Calu3 (cell line): Measurements from ENCODE around the gene HS6ST3. TPM values are rescaled to one million over a fixed set of nuclear protein-coding genes. Genes with fewer than 3 reads are reported as not detected.

Experiments used
- BruUV-seq: library from RNA; stranded (reverse); fragments of 400-500 nt; replicated peaks from 2 replicates; lab custom pipeline; 2021; lab: Mats Ljungman, UMichigan
- CTCF ChIA-PET: fragments of 300-600 bp; sonication (Branson Sonifier 250); formaldehyde crosslinking; loops from one replicate; lab custom pipeline; 2022; ENCODE audit warnings: antibody characterized with exemption; lab: Charles Lee
- DNase-seq: peaks from one replicate; pipeline ENCODE4 v3.0.0; 2022
- H3K27ac Mint-ChIP-seq: one replicate; pipeline ENCODE4 v1.8.0; 2022; ENCODE audit warnings: mixed read lengths; ENCODE audit not compliant: unreplicated experiment
- H3K27me3 Mint-ChIP-seq: one replicate; pipeline ENCODE4 v1.8.0; 2022; ENCODE audit warnings: mixed read lengths; ENCODE audit not compliant: unreplicated experiment
- H3K36me3 Mint-ChIP-seq: one replicate; pipeline ENCODE4 v1.8.0; 2022; ENCODE audit warnings: mild to moderate bottlenecking, moderate library complexity, mixed read lengths; ENCODE audit not compliant: insufficient read depth, unreplicated experiment
- H3K4me1 Mint-ChIP-seq: one replicate; pipeline ENCODE4 v1.8.0; 2022; ENCODE audit warnings: mild to moderate bottlenecking, low read depth, mixed read lengths; ENCODE audit not compliant: unreplicated experiment
- H3K4me3 Mint-ChIP-seq: one replicate; pipeline ENCODE4 v1.8.0; 2022; ENCODE audit warnings: mild to moderate bottlenecking, low read depth, moderate library complexity, mixed read lengths; ENCODE audit not compliant: unreplicated experiment
- H3K9me3 Mint-ChIP-seq: one replicate; pipeline ENCODE4 v1.8.0; 2022; ENCODE audit warnings: low read depth, mixed read lengths; ENCODE audit not compliant: unreplicated experiment
- CTCF ChIP-seq: fragments of 200-600 bp; IDR thresholded peaks from one replicate; pipeline ENCODE4 v1.8.0; 2022; ENCODE audit warnings: antibody characterized with exemption; ENCODE audit not compliant: unreplicated experiment
- intact Hi-C: fragments of 100-400 bp; cut with micrococcal nuclease; formaldehyde crosslinking; loops from one replicate; pipeline ENCODE4 v1.10.0; 2022; ENCODE audit not compliant: unreplicated experiment
- total RNA-seq: library from RNA; stranded (reverse); gene quantifications from 2 replicates; pipeline ENCODE4 v1.2.3, GENCODE V29; 2022

The HS6ST3 gene
- total RNA-seq, 1 experiment from 2014 or later: not detected

GRCh38 chr13:96342286-96342685, 252.4 kb downstream of the HS6ST3 start:
- no peaks in the 10 kb centered on the region for H3K9me3 Mint-ChIP-seq
- no peak overlapping the region for H3K27ac Mint-ChIP-seq
- CTCF ChIA-PET: no interaction called here
- H3K4me1 Mint-ChIP-seq: no peaks in the 10 kb centered on the region
- no TSS peak for BruUV-seq
- no peak for DNase-seq
- H3K36me3 Mint-ChIP-seq: no peaks in the 10 kb centered on the region
- intact Hi-C loops: no loop called here
- TF ChIP-seq CTCF: no peak
- no peak overlapping the region for H3K4me3 Mint-ChIP-seq
- no peaks in the 10 kb centered on the region for H3K27me3 Mint-ChIP-seq

- DNase-seq: no peak
- BruUV-seq: no TSS peak
- CTCF ChIA-PET: no interaction called here
- H3K4me1 Mint-ChIP-seq: no peaks in the 10 kb centered on the region
- no peaks in the 10 kb centered on the region for H3K27me3 Mint-ChIP-seq
- no peaks in the 10 kb centered on the region for H3K9me3 Mint-ChIP-seq
- no peak for TF ChIP-seq CTCF
- intact Hi-C loops: no loop called here
- H3K36me3 Mint-ChIP-seq: no peaks in the 10 kb centered on the region
- H3K4me3 Mint-ChIP-seq: no peak overlapping the region
- no peak overlapping the region for H3K27ac Mint-ChIP-seq
Observed at GRCh38 chr13:96342852-96343465, 253.1 kb downstream of the HS6ST3 start.

GRCh38 chr13:96346921-96347320, 257.0 kb downstream of the HS6ST3 start:
- Mint-ChIP-seq H3K9me3 (no peaks in the 10 kb centered on the region), H3K27me3 (no peaks in the 10 kb centered on the region), H3K4me1 (no peaks in the 10 kb centered on the region), H3K4me3 (no peak overlapping the region), H3K27ac (no peak overlapping the region), H3K36me3 (no peaks in the 10 kb centered on the region)
- intact Hi-C loops: no loop called here
- CTCF ChIA-PET: no interaction called here
- DNase-seq: no peak
- no peak for TF ChIP-seq CTCF
- BruUV-seq: no TSS peak

- TF ChIP-seq CTCF: no peak
- no peaks in the 10 kb centered on the region for H3K27me3 Mint-ChIP-seq
- H3K4me1 Mint-ChIP-seq: no peaks in the 10 kb centered on the region
- intact Hi-C loops: no loop called here
- BruUV-seq: no TSS peak
- no peaks in the 10 kb centered on the region for H3K9me3 Mint-ChIP-seq
- no peak overlapping the region for H3K4me3 Mint-ChIP-seq
- no peaks in the 10 kb centered on the region for H3K36me3 Mint-ChIP-seq
- DNase-seq: no peak
- H3K27ac Mint-ChIP-seq: no peak overlapping the region
- CTCF ChIA-PET: no interaction called here
Observed at GRCh38 chr13:96373597-96373996, 283.7 kb downstream of the HS6ST3 start.
